Muscle layer of duodenum (tissue), 2 donors: ENCODE measurements around the gene CADPS2.

Source experiments
- H3K27ac ChIP-seq: one replicate; pipeline ENCODE4 v1.7.0; 2013; ENCODE audit warnings: mild to moderate bottlenecking, low read length
- H3K27me3 ChIP-seq: one replicate; pipeline ENCODE4 v1.7.0; 2013; ENCODE audit warnings: low read depth, mild to moderate bottlenecking, control low read depth, low read length
- H3K36me3 ChIP-seq, 2 donors: one replicate each; pipeline ENCODE4 v1.7.0; 2013; ENCODE audit warnings: low read length in 2 of 2, control low read depth in 1 of 2, mild to moderate bottlenecking in 1 of 2; ENCODE audit not compliant: insufficient read depth in 2 of 2, control insufficient read depth in 1 of 2
- H3K4me1 ChIP-seq, 2 donors: one replicate each; pipeline ENCODE4 v1.7.0; 2013; ENCODE audit warnings: low read length in 2 of 2, mild to moderate bottlenecking in 2 of 2, control low read depth in 1 of 2, moderate library complexity in 1 of 2; ENCODE audit not compliant: insufficient read depth in 2 of 2, control insufficient read depth in 1 of 2
- H3K4me3 ChIP-seq, 2 donors: one replicate each; pipeline ENCODE4 v1.7.0; 2013; ENCODE audit warnings: low read length in 2 of 2, low read depth in 1 of 2, mild to moderate bottlenecking in 1 of 2
- H3K9me3 ChIP-seq, 2 donors: one replicate each; pipeline ENCODE4 v1.7.0; 2013; ENCODE audit warnings: low read length in 2 of 2, control low read depth in 1 of 2, mild to moderate bottlenecking in 1 of 2; ENCODE audit not compliant: control insufficient read depth in 1 of 2
- donor health status: healthy.

The CADPS2 gene

GRCh38 chr7:122629412-122629953 lies 256.8 kb downstream of the CADPS2 start:
- Histone ChIP-seq H3K9me3 (no peaks in the 10 kb centered on the region), H3K27ac (no peak overlapping the region), H3K4me3 (no peak overlapping the region), H3K4me1 (no peaks in the 10 kb centered on the region), H3K36me3 (no peaks in the 10 kb centered on the region), H3K27me3 (no peaks in the 10 kb centered on the region)

GRCh38 chr7:122628651-122629411 lies 257.4 kb downstream of the CADPS2 start:
- Histone ChIP-seq H3K9me3 (no peaks in the 10 kb centered on the region), H3K36me3 (no peaks in the 10 kb centered on the region), H3K27me3 (no peaks in the 10 kb centered on the region), H3K4me3 (no peak overlapping the region), H3K27ac (no peak overlapping the region), H3K4me1 (no peaks in the 10 kb centered on the region)

- Histone ChIP-seq H3K9me3 (no peaks in the 10 kb centered on the region), H3K27me3 (no peaks in the 10 kb centered on the region), H3K4me1 (no peaks in the 10 kb centered on the region), H3K27ac (no peak overlapping the region), H3K36me3 (no peaks in the 10 kb centered on the region), H3K4me3 (no peak overlapping the region)
Observed at GRCh38 chr7:122626785-122627184, 259.5 kb downstream of the CADPS2 start.

- no peak overlapping the region for H3K27ac ChIP-seq
- H3K4me1 ChIP-seq: no peaks in the 10 kb centered on the region
- H3K4me3 ChIP-seq: no peak overlapping the region
- no peaks in the 10 kb centered on the region for H3K36me3 ChIP-seq
- no peaks in the 10 kb centered on the region for H3K9me3 ChIP-seq
- H3K27me3 ChIP-seq: no peaks in the 10 kb centered on the region
Observed at GRCh38 chr7:122622682-122623081, 263.6 kb downstream of the CADPS2 start.

- H3K4me1 ChIP-seq: no peaks in the 10 kb centered on the region
- no peak overlapping the region for H3K4me3 ChIP-seq
- no peaks in the 10 kb centered on the region for H3K27me3 ChIP-seq
- H3K9me3 ChIP-seq: no peaks in the 10 kb centered on the region
- no peaks in the 10 kb centered on the region for H3K36me3 ChIP-seq
- no peak overlapping the region for H3K27ac ChIP-seq
Observed at GRCh38 chr7:122619664-122620063, 266.6 kb downstream of the CADPS2 start.

- Histone ChIP-seq H3K27me3 (no peaks in the 10 kb centered on the region), H3K36me3 (no peaks in the 10 kb centered on the region), H3K4me1 (no peaks in the 10 kb centered on the region), H3K27ac (no peak overlapping the region), H3K9me3 (no peaks in the 10 kb centered on the region), H3K4me3 (no peak overlapping the region)
Observed at GRCh38 chr7:122618585-122619189, 267.6 kb downstream of the CADPS2 start.

- H3K27me3 ChIP-seq: no peaks in the 10 kb centered on the region
- no peaks in the 10 kb centered on the region for H3K4me1 ChIP-seq
- H3K36me3 ChIP-seq: no peaks in the 10 kb centered on the region
- no peak overlapping the region for H3K4me3 ChIP-seq
- no peaks in the 10 kb centered on the region for H3K9me3 ChIP-seq
- no peak overlapping the region for H3K27ac ChIP-seq
Observed at GRCh38 chr7:122616951-122617350, 269.3 kb downstream of the CADPS2 start.

- Histone ChIP-seq H3K4me3 (no peak overlapping the region), H3K27ac (no peak overlapping the region), H3K9me3 (no peaks in the 10 kb centered on the region), H3K4me1 (no peaks in the 10 kb centered on the region), H3K27me3 (no peaks in the 10 kb centered on the region), H3K36me3 (no peaks in the 10 kb centered on the region)
Observed at GRCh38 chr7:122605929-122606328, 280.3 kb downstream of the CADPS2 start.

GRCh38 chr7:122604251-122604650 lies 282.0 kb downstream of the CADPS2 start:
- no peaks in the 10 kb centered on the region for H3K4me1 ChIP-seq
- H3K36me3 ChIP-seq: no peaks in the 10 kb centered on the region
- no peaks in the 10 kb centered on the region for H3K27me3 ChIP-seq
- H3K9me3 ChIP-seq: no peaks in the 10 kb centered on the region
- H3K27ac ChIP-seq: no peak overlapping the region
- H3K4me3 ChIP-seq: no peak overlapping the region

GRCh38 chr7:122602800-122603199 lies 283.5 kb downstream of the CADPS2 start:
- Histone ChIP-seq H3K27me3 (no peaks in the 10 kb centered on the region), H3K4me1 (no peaks in the 10 kb centered on the region), H3K4me3 (no peak overlapping the region), H3K27ac (no peak overlapping the region), H3K36me3 (no peaks in the 10 kb centered on the region), H3K9me3 (no peaks in the 10 kb centered on the region)

GRCh38 chr7:122600630-122601029 lies 285.6 kb downstream of the CADPS2 start:
- peaks cover 0 to 3% of the 10 kb centered on the region in 2 donors for H3K36me3 ChIP-seq

More at GRCh38 chr7:122600630-122601029, 285.6 kb downstream of the CADPS2 start:
- Histone ChIP-seq H3K4me1 (no peaks in the 10 kb centered on the region), H3K9me3 (no peaks in the 10 kb centered on the region), H3K27me3 (no peaks in the 10 kb centered on the region), H3K27ac (no peak overlapping the region), H3K4me3 (no peak overlapping the region)
